Hypothalamus (tissue), 51 donors: ENCODE results near the gene STK32A.
"Not testable (repeated sequence)": the region's sequence is repeated elsewhere in the genome, so short reads cannot be mapped to it uniquely, and the experiment has no call there.

Experiments
- DNase-seq, 51 donors: peaks; one replicate each; lab custom pipeline; 2025; lab: John Stamatoyannopoulos, UW

The STK32A gene

DNA sequence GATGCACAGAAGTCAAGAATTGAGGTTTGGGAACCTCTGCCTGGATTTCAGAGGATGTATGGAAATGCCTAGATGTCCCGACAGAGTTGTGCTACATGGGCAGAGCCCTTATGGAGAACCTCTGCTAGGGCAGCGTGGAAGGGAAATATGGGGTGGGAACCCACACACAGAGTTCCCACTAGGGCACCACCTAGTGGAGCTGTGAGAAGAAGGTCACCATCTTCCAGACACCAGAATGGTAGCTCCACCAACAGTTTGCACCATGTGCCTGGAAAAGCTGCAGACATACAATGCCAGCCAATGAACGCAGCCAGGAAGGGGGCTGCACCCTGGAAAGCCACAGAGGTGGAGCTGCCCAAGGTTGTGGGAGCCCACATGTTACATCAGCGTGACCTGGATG lies 104.5 kb downstream of the STK32A start:
- DNase-seq, result no peak

DNA sequence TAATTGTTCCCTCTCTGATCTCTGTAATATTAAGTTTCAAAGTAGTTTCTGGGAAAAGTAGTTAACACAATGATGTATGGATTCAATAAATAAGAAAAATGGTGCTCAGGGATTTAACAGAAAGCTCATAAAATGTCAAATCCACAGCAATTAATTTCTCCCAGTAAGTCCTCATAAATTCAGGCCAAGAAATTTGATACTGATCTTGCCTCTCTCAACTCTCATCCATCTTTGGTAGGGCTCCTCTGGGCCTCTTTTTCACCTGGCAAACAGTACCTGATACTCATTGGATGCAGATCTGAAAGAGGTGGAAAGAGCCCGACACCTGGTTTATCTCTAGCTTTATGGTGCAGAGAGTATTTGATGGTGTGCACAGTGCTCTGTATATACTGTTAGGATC lies 106.1 kb downstream of the STK32A start:
- no peak for DNase-seq

GRCh38 chr5:147341345-147341744 lies 106.5 kb downstream of the STK32A start:
- DNase-seq, result no peak

- no peak for DNase-seq
Observed at GRCh38 chr5:147344861-147345260, 110.0 kb downstream of the STK32A start.

DNA sequence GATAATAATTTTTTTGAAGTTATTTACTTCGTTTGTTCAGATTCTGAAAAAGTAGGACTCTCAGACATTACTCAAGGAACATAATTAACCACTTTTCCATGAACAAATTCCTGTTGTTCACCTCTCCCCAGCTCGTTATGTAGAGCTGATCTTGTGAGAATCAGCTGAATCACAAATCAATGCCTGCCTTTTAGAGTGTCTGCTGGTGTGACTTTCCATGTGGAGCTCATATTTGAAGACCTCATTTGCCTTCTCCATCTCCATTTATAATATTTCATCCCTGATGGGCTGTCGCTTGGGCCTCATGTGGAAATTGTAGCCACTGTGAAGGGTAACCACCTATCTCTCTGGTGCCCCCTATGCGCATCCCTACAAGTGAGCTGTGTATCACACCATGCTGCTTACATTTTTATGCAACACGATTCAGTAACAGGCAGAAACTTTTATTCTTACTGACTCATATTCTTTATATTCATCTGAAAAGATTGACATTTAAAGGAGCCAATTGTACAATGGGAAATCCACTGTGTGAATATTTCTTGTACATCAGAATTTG lies 111.3 kb downstream of the STK32A start:
- DNase-seq, result no peak

- no peak for DNase-seq
Observed at GRCh38 chr5:147348046-147348445, 113.2 kb downstream of the STK32A start.

GRCh38 chr5:147348451-147348850 lies 113.6 kb downstream of the STK32A start:
- no peak for DNase-seq

DNA sequence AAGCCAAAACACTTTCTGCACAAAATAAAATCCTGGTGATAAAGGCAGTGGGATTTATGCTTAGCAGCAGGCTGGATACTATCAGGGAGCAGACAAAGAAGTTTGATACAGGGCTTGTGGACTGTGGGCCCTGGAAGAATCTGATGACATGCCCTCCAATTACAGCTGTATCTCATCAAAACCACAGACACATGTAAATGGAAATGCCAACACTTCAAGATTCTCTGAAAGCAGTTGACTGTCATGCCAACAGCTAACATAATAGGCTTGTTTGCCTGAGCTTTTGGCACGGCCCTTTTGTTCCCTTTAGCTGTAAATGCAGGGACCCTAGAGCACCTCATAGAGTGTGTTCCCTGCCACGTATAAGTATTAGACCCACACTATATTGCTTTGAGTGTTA lies 114.4 kb downstream of the STK32A start:
- DNase-seq, result no peak

DNA sequence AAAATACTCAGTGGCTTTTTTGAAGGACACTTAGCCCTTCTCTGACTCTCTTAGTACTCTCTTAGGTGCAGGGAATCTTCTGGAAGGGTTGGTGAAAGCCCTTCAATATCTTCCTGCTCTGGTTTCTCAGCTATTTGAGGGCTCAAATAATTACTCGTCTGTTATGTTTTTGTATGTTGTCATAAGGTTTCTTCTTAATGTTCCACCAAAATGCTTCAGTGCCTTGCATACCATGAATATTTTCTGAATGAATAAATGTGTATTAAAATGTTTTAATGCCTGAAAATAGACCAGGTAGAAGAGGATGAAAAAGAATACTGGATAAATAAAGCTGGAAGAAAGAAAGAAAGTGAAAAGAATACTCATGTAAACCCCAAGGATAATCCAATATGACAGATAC lies 124.3 kb downstream of the STK32A start:
- DNase-seq, result no peak

DNA sequence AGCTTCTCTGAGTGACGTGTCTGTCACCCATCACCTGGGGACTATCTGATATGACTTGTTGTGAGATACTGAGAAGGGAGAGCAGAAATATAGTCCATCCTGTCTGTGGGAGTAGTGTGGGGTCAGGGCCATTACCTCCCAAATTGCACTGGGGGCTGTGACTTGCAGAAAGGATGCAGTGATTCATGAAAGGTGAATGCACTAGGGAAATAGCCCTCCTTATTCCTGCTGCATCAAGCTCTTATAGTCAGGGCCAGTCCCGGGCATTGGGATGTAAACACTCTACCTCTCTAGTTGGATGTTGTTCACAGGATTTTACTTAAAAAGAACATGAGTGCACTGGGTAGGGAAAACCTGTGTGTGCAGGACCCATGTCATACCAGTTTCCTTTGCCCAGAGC lies 124.8 kb downstream of the STK32A start:
- DNase-seq, result no peak

- no peak for DNase-seq
Observed at GRCh38 chr5:147360816-147361215, 126.0 kb downstream of the STK32A start.

- DNase-seq, result no peak
Observed at GRCh38 chr5:147361441-147362175, 126.8 kb downstream of the STK32A start.

DNA sequence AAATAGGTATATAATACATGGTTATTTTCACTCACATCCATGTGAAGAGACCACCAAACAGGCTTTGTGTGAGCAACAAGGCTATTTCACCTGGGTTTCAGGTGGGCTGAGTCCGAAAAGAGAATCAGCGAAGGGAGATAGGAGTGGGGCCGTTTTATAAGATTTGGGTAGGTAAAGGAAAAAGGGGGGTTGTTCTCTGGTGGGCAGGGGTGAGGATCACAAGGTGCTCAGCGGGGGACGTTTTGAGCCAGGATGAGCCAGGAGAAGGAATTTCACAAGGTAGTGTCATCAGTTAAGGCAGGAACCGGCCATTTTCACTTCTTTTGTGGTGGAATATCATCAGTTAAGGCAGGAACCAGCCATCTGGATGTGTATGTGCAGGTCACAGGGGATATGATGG lies 132.6 kb downstream of the STK32A start:
- not testable (repeated sequence) for DNase-seq

GRCh38 chr5:147369742-147370374 lies 135.0 kb downstream of the STK32A start:
- peak in 1 of 51 donors; percentile 20 for DNase-seq

DNA sequence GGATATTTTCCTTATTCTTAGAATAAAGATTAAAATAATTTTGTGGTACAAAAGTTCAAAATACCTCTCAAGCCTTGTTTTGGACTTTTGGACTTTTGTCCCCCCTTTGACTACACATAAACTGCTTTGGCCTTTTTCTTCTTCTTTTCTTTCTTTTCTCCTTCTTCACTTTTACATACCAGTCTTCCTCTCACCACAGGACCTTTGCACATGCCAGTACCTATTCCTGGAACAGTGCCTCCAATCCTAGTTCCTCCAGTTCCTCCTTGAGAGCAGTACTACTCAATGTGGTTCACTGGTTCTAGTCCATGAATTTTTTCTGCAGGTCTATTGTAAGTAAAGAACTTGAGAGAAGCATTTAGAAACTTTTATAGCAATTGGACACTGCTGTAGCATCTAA lies 136.5 kb downstream of the STK32A start:
- no peak for DNase-seq

GRCh38 chr5:147372191-147372590 lies 137.4 kb downstream of the STK32A start:
- DNase-seq, result no peak

DNA sequence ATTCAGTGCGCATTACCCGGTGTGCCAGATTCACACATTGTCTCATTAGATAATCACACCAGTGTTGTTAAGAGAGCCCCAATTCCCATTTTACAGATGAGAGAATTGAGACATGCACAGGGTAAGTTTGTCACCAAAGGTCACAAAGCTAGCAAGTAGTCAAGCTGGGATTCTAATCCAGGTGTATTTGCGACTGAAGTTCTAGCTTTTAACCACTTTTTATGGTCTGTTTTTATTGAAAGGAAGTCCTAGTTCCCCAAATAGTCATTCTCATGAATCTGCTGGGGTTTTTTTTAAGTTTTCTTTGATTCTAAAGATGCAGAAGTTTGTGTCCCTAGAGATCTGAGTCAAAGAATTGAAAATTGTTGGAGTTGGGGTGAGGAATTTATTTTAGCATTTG lies 138.5 kb downstream of the STK32A start:
- no peak for DNase-seq

GRCh38 chr5:147375151-147375550 lies 140.3 kb downstream of the STK32A start:
- no peak for DNase-seq

GRCh38 chr5:147377682-147378081 lies 142.9 kb downstream of the STK32A start:
- DNase-seq, result no peak

DNA sequence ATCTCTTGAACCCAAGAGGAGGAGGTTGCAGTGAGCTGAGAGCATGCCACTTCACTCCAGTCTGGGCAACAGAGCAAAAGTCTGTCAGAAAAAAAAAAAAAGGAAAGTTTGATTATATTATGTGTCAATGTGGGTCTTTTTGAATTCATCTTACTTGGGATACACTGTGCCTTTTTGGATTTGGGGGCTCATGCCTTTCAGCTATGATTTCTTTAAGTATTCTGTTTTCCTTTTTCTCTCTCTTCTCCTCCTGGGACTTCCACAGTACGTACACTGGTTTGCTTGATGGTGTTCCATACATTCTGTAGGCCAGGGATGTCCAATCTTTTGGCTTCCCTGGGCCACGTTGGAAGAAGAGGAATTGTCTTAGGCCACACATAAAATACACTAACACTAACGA lies 146.7 kb downstream of the STK32A start:
- DNase-seq, result no peak

DNA sequence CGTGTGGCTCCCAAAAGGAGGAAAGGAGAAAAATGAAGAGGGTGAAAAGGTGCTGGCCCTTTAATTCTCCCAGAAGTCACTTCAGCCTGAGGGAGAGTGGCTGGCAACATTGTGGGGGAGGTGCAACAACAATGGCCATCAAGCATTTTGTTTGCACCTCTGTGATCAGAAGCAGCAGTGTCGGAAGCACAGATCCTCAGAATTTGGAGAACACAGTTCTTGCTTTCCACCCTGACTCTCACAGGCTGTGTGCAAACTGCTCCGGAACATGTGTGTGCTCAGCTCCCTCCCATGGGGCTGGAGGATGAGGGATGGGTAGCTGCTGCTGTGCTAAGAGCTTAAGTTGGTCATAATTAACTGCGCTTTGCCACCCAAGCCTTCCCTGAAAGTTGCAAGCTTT lies 147.9 kb downstream of the STK32A start:
- DNase-seq, result no peak
